OCI-LY1 (cell line): Measurements from ENCODE around the gene SYNGR2.

Experiments used
- CTCF ChIP-seq: fragments of 200-600 bp; sonication (generic), shearing (Covaris generic); IDR thresholded peaks from 2 replicates; pipeline ENCODE4 v1.5.1; 2017; ENCODE audit warnings: mild to moderate bottlenecking, antibody characterized with exemption, low read length, moderate library complexity, mixed read lengths
- EZH2 ChIP-seq: fragments of 200-600 bp; sonication (generic), shearing (Covaris generic); IDR thresholded peaks from 2 replicates; pipeline ENCODE4 v1.8.0; 2017; ENCODE audit warnings: borderline replicate concordance, mixed run types, mild to moderate bottlenecking, antibody characterized with exemption, low read length, moderate library complexity, mixed read lengths

GRCh38 chr17:78154903-78155811, 13.2 kb upstream of the SYNGR2 start:
- no peak for TF ChIP-seq CTCF
- TF ChIP-seq EZH2: no peak
